MCF 10A (cell line): ENCODE measurements around the gene NUDT17. TPM values are rescaled to one million over a fixed set of nuclear protein-coding genes. Genes with fewer than 3 reads are reported as not detected.
"Not testable (repeated sequence)": the region's sequence is repeated elsewhere in the genome, so short reads cannot be mapped to it uniquely, and the experiment has no call there.

ENCODE experiments used
- BruUV-seq: library from RNA; stranded (reverse); fragments of 400-500 nt; replicated peaks from 2 replicates; lab custom pipeline; 2021; lab: Mats Ljungman, UMichigan
- CTCF ChIA-PET: fragments of 300-600 bp; sonication (Branson Sonifier 250); formaldehyde crosslinking; extraction: SDS; loops from one replicate; lab custom pipeline; 2021; ENCODE audit warnings: antibody characterized with exemption, inconsistent platforms; lab: Yijun Ruan, JAX
- POLR2A ChIA-PET: fragments of 300-600, 350-650 bp; sonication (Branson Sonifier 250); formaldehyde crosslinking; extraction: SDS; loops from one replicate; lab custom pipeline; 2020; ENCODE audit warnings: antibody characterized with exemption, inconsistent platforms; lab: Yijun Ruan, JAX
- DNase-seq: peaks from one replicate; pipeline ENCODE4 v3.0.0-alpha.2; 2018; ENCODE audit not compliant: unreplicated experiment
- H3K27ac Mint-ChIP-seq: one replicate; pipeline ENCODE4 v1.8.0; 2022; ENCODE audit warnings: mild to moderate bottlenecking, low read depth, mixed read lengths; ENCODE audit not compliant: unreplicated experiment
- H3K27me3 Mint-ChIP-seq: one replicate; pipeline ENCODE4 v1.8.0; 2022; ENCODE audit warnings: mixed read lengths; ENCODE audit not compliant: insufficient read depth, unreplicated experiment
- H3K36me3 Mint-ChIP-seq: one replicate; pipeline ENCODE4 v1.8.0; 2022; ENCODE audit warnings: mild to moderate bottlenecking, moderate library complexity, mixed read lengths; ENCODE audit not compliant: insufficient read depth, unreplicated experiment
- H3K4me1 Mint-ChIP-seq: one replicate; pipeline ENCODE4 v1.8.0; 2022; ENCODE audit warnings: mixed read lengths; ENCODE audit not compliant: insufficient read depth, unreplicated experiment
- H3K4me3 Mint-ChIP-seq: one replicate; pipeline ENCODE4 v1.8.0; 2022; ENCODE audit warnings: mild to moderate bottlenecking, moderate library complexity, mixed read lengths; ENCODE audit not compliant: unreplicated experiment
- H3K9me3 Mint-ChIP-seq: one replicate; pipeline ENCODE4 v1.8.0; 2022; ENCODE audit warnings: mixed read lengths; ENCODE audit not compliant: unreplicated experiment
- intact Hi-C: fragments of 100-400 bp; cut with micrococcal nuclease; formaldehyde crosslinking; loops from 2 replicates; pipeline ENCODE4 v1.14.1; 2022
- total RNA-seq: library from RNA; stranded (reverse); gene quantifications from 2 replicates; pipeline ENCODE4 v1.2.3, GENCODE V29; 2022
- TF ChIP-seq, protein P1 (sequence below): fragments of 200-600 bp; IDR thresholded peaks from one replicate; pipeline ENCODE4 v1.8.0; 2022; ENCODE audit warnings: antibody characterized with exemption, mild to moderate bottlenecking; ENCODE audit not compliant: unreplicated experiment

The NUDT17 gene
- total RNA-seq, 1 experiment from 2014 or later = 4.6 TPM

GRCh38 chr1:145818095-145818494 lies 27.3 kb upstream of the NUDT17 start:
- H3K9me3 Mint-ChIP-seq, H3K27ac Mint-ChIP-seq, H3K27me3 Mint-ChIP-seq, CTCF ChIA-PET, H3K36me3 Mint-ChIP-seq, intact Hi-C loops, H3K4me1 Mint-ChIP-seq, POLR2A ChIA-PET, BruUV-seq: not testable (repeated sequence)
- peak overlapping the region; percentile 33 for H3K4me3 Mint-ChIP-seq
- peak; percentile 41 for DNase-seq

GRCh38 chr1:145822779-145823331 lies 22.6 kb upstream of the NUDT17 start:
- peak overlapping the region; percentile 94 for H3K27ac Mint-ChIP-seq
- peaks cover 30% of the 10 kb centered on the region for H3K36me3 Mint-ChIP-seq
- H3K4me3 Mint-ChIP-seq = peak overlapping the region; percentile 90
- not testable (repeated sequence) for H3K9me3 Mint-ChIP-seq, DNase-seq, H3K4me1 Mint-ChIP-seq, H3K27me3 Mint-ChIP-seq
- ChIA-PET CTCF (interaction anchor here (0.9 kb wide), 1 partner anchor 15 kb away, joined by 3 read pairs; no protein-coding TSS in a partner anchor), POLR2A (interaction anchor here (1.0 to 4.7 kb wide), 7 partner anchors 19 to 174 kb away, joined by 3 to 92 read pairs (median 27); partner anchors contain the start of genes ANKRD34A, PIAS3, POLR3GL and RBM8A)
- intact Hi-C loops = loop anchor here (5.0 to 10.0 kb wide), 3 partner anchors 41 to 101 kb away; no protein-coding TSS in a partner anchor
- BruUV-seq = TSS peak; percentile 37

GRCh38 chr1:145823565-145824498 lies 21.6 kb upstream of the NUDT17 start, which contains the start of the genes POLR3C and RNF115:
Gene POLR3C, plus strand, starts transcription at chr1:145824200. Its CDS starts 1,577 bp downstream, at chr1:145825777.
Gene RNF115, minus strand, starts transcription at chr1:145824095. Its CDS starts 222 bp downstream, at chr1:145823873.
- no peaks in the 10 kb centered on the region for H3K27me3 Mint-ChIP-seq
- intact Hi-C loops = loop anchor here (5.0 to 10.0 kb wide), 3 partner anchors 42 to 102 kb away; no protein-coding TSS in a partner anchor
- peak within 1 kb of the TSS; percentile 90 for H3K4me3 Mint-ChIP-seq
- H3K27ac Mint-ChIP-seq = peak within 1 kb of the TSS; percentile 94
- CTCF ChIA-PET = interaction anchor here (0.6 to 14.2 kb wide), 9 partner anchors 10 to 188 kb away, joined by 3 to 242 read pairs (median 4); partner anchors contain the start of genes NUDT17 and PIAS3
- peaks cover 40% of the 10 kb centered on the region for H3K36me3 Mint-ChIP-seq
- BruUV-seq = no TSS peak
- no peaks in the 10 kb centered on the region for H3K9me3 Mint-ChIP-seq
- H3K4me1 Mint-ChIP-seq = peaks cover 6% of the 10 kb centered on the region
- TF ChIP-seq, protein P1, sequence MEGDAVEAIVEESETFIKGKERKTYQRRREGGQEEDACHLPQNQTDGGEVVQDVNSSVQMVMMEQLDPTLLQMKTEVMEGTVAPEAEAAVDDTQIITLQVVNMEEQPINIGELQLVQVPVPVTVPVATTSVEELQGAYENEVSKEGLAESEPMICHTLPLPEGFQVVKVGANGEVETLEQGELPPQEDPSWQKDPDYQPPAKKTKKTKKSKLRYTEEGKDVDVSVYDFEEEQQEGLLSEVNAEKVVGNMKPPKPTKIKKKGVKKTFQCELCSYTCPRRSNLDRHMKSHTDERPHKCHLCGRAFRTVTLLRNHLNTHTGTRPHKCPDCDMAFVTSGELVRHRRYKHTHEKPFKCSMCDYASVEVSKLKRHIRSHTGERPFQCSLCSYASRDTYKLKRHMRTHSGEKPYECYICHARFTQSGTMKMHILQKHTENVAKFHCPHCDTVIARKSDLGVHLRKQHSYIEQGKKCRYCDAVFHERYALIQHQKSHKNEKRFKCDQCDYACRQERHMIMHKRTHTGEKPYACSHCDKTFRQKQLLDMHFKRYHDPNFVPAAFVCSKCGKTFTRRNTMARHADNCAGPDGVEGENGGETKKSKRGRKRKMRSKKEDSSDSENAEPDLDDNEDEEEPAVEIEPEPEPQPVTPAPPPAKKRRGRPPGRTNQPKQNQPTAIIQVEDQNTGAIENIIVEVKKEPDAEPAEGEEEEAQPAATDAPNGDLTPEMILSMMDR = no peak
- DNase-seq = peak; percentile 95
- POLR2A ChIA-PET = interaction anchor here (0.6 to 5.7 kb wide), 33 partner anchors 9 to 213 kb away, joined by 3 to 92 read pairs (median 6); partner anchors contain the start of genes ANKRD34A, LIX1L, NUDT17 and PIAS3

GRCh38 chr1:145824499-145824842 lies 21.0 kb upstream of the NUDT17 start:
- ChIA-PET POLR2A (interaction anchor here (0.9 to 5.7 kb wide), 32 partner anchors 8 to 213 kb away, joined by 3 to 92 read pairs (median 6); partner anchors contain the start of genes ANKRD34A, LIX1L, NUDT17 and PIAS3), CTCF (interaction anchor here (0.6 to 14.2 kb wide), 10 partner anchors 10 to 1462 kb away, joined by 3 to 242 read pairs (median 4); partner anchors contain the start of genes ITGA10, NUDT17 and PIAS3)
- H3K27me3 Mint-ChIP-seq = no peaks in the 10 kb centered on the region
- TF ChIP-seq, protein P1 = no peak
- peak overlapping the region; percentile 94 for H3K27ac Mint-ChIP-seq
- intact Hi-C loops = loop anchor here (5.0 to 10.0 kb wide), 3 partner anchors 42 to 102 kb away; no protein-coding TSS in a partner anchor
- DNase-seq = no peak
- H3K9me3 Mint-ChIP-seq = no peaks in the 10 kb centered on the region
- H3K4me1 Mint-ChIP-seq = peaks cover 6% of the 10 kb centered on the region
- peaks cover 46% of the 10 kb centered on the region for H3K36me3 Mint-ChIP-seq
- TSS peak; percentile 61 for BruUV-seq
- H3K4me3 Mint-ChIP-seq = peak overlapping the region; percentile 90
